OCI-LY7 (cell line): ENCODE results near the gene ABO.

Source experiments
- EZH2phosphoT487 ChIP-seq: fragments of 200-600 bp; sonication (generic); IDR thresholded peaks from 2 replicates; pipeline ENCODE4 v1.6.1; 2018; ENCODE audit warnings: low read depth, borderline replicate concordance, mild to moderate bottlenecking, mixed run types, antibody characterized with exemption, low read length, moderate library complexity, mixed read lengths
- TF ChIP-seq, protein P1 (sequence below): fragments of 200-600 bp; sonication (generic); conservative IDR thresholded peaks from 2 replicates; pipeline ENCODE4 v1.5.1; 2014; ENCODE audit warnings: mild to moderate bottlenecking, antibody characterized with exemption, low read length, moderate library complexity, mixed read lengths

DNA sequence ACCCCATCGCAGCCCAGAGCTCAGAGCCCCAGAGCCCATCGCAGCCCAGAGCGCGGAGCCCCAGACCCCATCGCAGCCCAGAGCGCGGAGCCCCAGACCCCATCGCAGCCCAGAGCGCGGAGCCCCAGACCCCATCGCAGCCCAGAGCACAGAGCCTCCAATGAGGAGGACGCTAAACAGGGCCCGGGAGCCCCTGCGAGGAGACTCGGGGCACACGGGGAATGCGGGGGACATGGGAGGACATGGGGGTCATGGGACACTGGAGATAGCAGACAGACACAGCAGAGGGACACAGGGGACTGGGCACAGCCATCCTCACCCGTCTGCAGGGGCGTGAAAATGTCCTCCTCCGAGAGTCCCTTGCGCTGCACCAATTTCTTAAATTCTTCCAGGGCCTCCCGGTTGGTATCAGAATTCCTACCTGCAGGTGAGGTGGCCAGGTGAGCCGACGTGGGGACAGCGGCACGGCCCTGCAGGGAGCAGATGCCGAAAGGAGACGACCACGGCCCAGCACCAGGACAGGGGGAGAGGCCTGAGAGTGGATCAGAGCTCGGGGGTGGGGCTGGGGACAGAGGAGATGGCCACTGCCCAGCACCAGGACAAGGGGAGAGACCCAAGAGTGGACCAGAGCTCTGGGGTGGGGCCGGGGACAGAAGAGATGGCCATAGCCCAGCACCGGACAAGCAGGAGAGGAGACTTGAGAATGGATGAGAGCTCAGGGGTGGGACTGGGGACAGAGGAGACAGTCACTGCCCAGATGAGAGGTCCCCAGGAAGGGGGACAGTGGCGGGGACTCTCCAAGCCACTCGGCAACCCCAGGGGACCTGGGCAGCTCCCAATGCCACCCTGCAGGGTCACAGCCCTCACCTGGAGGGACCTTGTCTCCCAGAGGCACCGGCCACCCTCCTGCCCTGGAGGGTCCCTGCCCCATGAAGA, 68.7 kb downstream of the ABO start:
- TF ChIP-seq, protein P1, sequence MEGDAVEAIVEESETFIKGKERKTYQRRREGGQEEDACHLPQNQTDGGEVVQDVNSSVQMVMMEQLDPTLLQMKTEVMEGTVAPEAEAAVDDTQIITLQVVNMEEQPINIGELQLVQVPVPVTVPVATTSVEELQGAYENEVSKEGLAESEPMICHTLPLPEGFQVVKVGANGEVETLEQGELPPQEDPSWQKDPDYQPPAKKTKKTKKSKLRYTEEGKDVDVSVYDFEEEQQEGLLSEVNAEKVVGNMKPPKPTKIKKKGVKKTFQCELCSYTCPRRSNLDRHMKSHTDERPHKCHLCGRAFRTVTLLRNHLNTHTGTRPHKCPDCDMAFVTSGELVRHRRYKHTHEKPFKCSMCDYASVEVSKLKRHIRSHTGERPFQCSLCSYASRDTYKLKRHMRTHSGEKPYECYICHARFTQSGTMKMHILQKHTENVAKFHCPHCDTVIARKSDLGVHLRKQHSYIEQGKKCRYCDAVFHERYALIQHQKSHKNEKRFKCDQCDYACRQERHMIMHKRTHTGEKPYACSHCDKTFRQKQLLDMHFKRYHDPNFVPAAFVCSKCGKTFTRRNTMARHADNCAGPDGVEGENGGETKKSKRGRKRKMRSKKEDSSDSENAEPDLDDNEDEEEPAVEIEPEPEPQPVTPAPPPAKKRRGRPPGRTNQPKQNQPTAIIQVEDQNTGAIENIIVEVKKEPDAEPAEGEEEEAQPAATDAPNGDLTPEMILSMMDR: no peak
- TF ChIP-seq EZH2phosphoT487: no peak
